Astrocyte of the cerebellum (primary cell): ENCODE results near the gene BBX.
A peak's percentile ranks its signal among the peaks of the same experiment; 100 is the strongest.

ENCODE experiments used
- DNase-seq: peaks from one replicate; pipeline ENCODE4 v3.0.0-alpha.2; 2011; ENCODE audit warnings: low read depth
- H3K4me3 ChIP-seq: 2 replicates; pipeline ENCODE4 v1.5.1; 2011; ENCODE audit warnings: mild to moderate bottlenecking, low read depth, low read length, moderate library complexity
- in situ Hi-C: cut with HindIII; loops from 2 replicates; pipeline ENCODE4 v1.10.0; 2017; ENCODE audit warnings: low sequenced_read_pairs
- TF ChIP-seq, protein P1 (sequence below): IDR thresholded peaks from 2 replicates; pipeline ENCODE4 v1.5.1; 2012; ENCODE audit warnings: low read length, low read depth, moderate library complexity, mild to moderate bottlenecking; ENCODE audit errors: missing control alignments

BBX gene

DNA sequence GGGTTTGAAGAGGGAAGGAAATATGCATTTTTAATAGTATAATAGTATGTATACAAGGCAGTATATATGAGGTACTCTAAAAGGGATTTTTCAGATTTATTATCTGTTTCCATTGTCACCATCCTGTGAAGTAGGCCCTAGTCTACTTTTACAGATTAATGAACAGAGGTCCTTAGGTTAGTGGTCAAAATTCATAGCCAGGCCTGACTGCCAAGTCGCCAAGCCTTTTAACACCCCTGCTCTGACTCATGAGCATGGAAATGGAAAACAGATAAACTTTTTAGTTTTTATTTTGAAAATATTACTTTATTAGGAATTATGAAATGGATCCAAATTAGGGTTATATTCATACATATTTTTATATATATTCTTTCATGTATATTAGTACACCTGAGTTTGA is 146.9 kb downstream of the BBX start:
- no peak overlapping the region for H3K4me3 ChIP-seq
- in situ Hi-C loops: loop anchor here (10.0 kb wide), 1 partner anchor 75 kb away; no protein-coding TSS in a partner anchor
- DNase-seq: no peak
- TF ChIP-seq, protein P1, sequence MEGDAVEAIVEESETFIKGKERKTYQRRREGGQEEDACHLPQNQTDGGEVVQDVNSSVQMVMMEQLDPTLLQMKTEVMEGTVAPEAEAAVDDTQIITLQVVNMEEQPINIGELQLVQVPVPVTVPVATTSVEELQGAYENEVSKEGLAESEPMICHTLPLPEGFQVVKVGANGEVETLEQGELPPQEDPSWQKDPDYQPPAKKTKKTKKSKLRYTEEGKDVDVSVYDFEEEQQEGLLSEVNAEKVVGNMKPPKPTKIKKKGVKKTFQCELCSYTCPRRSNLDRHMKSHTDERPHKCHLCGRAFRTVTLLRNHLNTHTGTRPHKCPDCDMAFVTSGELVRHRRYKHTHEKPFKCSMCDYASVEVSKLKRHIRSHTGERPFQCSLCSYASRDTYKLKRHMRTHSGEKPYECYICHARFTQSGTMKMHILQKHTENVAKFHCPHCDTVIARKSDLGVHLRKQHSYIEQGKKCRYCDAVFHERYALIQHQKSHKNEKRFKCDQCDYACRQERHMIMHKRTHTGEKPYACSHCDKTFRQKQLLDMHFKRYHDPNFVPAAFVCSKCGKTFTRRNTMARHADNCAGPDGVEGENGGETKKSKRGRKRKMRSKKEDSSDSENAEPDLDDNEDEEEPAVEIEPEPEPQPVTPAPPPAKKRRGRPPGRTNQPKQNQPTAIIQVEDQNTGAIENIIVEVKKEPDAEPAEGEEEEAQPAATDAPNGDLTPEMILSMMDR: no peak

DNA sequence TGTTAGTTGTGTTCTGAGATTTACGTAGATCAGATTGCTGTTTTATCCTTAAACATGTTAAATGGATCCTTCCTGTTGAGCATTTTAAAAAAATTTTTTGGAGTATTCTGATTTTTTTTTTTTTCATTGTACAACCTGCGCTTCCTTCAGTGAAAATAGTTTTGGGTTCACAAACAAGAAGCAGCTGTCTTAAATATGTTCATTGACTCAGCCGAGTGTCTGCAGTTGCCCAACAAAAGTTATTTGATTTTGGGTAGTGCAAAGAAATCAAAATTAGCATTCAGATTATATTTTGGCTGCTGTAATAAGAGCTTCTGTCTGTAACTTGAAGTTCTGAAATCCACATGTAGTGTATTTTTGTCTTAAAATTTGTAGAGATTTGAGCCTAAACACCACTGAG is 148.2 kb downstream of the BBX start:
- H3K4me3 ChIP-seq: no peak overlapping the region
- TF ChIP-seq, protein P1: no peak
- in situ Hi-C loops: loop anchor here (10.0 kb wide), 1 partner anchor 74 kb away; no protein-coding TSS in a partner anchor
- no peak for DNase-seq

DNA sequence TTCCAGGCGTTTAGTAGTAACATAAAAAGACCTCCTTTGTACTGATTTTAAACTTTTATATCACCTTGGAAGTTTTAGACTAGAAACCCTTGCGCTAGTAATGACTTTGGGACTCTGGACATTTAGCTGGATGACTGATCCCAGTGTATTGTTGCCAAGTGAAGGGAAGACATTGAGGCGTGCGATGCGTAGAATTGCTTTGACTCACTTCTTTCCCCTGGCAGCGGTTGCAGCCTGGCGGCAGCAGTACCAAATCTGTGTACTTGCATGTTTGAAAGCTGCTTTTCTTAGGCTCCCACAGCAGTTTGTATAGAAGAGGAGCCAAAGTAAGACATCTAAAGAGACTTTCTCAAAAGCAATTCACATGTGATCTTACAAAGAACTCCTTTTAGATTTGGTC is 151.6 kb downstream of the BBX start:
- TF ChIP-seq, protein P1: no peak
- H3K4me3 ChIP-seq: no peak overlapping the region
- in situ Hi-C loops: loop anchor here (10.0 kb wide), 1 partner anchor 70 kb away; no protein-coding TSS in a partner anchor
- DNase-seq: peak; percentile 53

GRCh38 chr3:107675233-107675900 is 152.6 kb downstream of the BBX start:
- DNase-seq: no peak
- in situ Hi-C loops: loop anchor here (5.0 to 10.0 kb wide), 2 partner anchors 69 to 78 kb away; no protein-coding TSS in a partner anchor
- no peak overlapping the region for H3K4me3 ChIP-seq
- TF ChIP-seq, protein P1: no peak

DNA sequence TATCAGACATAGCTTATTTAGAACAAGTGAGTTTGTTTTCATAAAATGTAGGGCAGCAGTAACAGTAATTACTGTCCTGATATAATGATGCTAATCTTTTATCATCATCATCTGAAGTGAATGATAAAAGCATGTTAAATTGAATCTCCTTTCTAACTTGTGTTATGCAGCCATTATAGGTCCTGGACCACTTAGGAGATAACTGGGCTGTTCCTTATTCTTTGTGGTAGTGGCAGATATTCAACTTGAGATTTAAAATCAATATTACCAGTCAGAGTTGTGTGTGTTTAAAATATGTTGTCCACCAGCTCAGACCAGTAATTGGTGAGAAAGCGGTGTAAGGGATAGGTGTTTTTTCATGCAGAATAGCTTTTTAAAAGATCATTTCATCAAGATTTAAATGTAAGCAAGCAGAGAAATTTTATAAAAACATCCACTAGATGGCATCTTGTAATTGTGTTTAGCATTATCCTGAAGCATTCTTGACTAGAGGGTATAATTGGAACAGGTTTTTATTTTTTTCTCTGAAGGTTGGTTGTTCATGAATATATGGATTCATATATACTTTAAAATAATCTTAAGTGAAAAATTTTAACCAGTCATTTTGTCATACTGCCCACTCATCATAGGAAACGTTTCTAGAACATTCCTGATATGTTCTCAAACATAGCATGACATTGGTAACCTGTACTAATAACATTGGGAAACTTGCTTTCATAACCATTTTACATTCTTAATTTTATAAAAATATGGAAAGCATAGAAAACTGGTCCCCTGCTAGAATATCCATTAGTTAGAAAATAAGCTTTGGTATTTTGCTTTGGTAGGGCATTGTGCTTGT is 153.9 kb downstream of the BBX start:
- DNase-seq: no peak
- in situ Hi-C loops: loop anchor here (5.0 to 10.0 kb wide), 2 partner anchors 68 to 79 kb away; no protein-coding TSS in a partner anchor
- TF ChIP-seq, protein P1: peak; percentile 20
- no peak overlapping the region for H3K4me3 ChIP-seq

DNA sequence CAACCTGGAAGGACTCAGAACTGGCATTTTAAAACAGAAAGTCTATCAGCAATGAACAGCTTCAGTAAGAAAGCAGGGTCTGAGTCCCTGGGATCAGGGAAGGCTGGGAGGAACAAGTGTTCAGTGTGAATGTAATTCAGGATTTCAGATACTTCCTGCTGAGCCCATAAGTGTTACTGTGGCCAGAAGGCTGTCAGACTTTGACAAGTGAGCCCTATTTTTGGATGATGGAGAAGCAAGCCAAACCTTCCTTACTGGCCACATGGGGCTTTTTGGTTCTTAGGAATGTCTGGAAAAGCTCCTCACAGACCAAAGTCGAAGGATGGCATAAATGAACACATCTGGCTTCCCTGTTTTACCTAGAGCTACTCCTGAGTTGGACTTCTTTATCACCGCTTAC is 157.2 kb downstream of the BBX start:
- no peak overlapping the region for H3K4me3 ChIP-seq
- in situ Hi-C loops: loop anchor here (5.0 to 10.0 kb wide), 2 partner anchors 65 to 83 kb away; no protein-coding TSS in a partner anchor
- TF ChIP-seq, protein P1: no peak
- no peak for DNase-seq
